GM21723 (cell line): ENCODE measurements around the gene TENT4A.

Experiments used
- ATAC-seq: cut with Tn5 transposase; IDR thresholded peaks from one replicate; pipeline ENCODE4 v1.9.1; 2021; ENCODE audit warnings: mild to moderate bottlenecking, moderate library complexity; ENCODE audit not compliant: unreplicated experiment

Gene TENT4A

GRCh38 chr5:6790346-6790865 lies 77.2 kb downstream of the TENT4A start:
- no peak for ATAC-seq

DNA sequence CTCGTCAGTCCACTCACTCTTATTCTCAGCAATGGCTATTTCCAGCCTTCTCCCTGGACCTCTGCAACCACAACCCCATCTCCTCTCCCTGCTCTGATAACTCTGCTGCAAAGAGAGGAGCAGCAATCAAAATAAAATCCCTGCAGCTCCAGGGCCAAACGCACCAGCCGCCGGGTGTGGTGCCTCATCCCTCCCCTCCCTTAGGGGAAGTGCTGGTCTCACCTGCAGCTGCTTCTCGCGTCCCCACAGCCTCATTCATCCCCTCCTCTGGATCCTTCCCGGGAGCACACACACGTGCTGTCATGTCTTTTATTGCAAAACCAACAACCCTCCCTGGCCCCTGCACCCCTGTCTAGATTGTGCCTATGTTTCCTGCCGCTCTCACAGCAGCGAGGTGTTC lies 77.8 kb downstream of the TENT4A start:
- no peak for ATAC-seq

DNA sequence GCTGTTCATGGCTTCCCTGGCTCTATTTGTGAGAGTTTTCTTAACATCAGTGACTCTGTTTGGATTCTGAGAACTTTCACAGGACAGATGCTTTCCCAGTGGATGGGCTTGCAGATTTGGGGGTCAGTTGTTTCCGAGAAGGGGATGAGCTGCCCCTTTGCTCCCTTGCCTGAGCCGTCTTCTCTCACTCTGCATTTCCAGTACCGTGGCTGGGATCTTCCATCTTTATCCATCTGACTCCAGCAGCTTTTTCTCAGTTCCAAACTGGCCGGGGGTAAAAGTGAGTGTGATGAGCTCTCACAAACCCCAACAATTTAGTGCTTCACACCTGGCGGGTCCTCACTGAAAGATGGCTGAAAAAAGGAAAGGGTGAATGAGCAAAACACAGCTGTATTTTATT lies 79.1 kb downstream of the TENT4A start:
- no peak for ATAC-seq

DNA sequence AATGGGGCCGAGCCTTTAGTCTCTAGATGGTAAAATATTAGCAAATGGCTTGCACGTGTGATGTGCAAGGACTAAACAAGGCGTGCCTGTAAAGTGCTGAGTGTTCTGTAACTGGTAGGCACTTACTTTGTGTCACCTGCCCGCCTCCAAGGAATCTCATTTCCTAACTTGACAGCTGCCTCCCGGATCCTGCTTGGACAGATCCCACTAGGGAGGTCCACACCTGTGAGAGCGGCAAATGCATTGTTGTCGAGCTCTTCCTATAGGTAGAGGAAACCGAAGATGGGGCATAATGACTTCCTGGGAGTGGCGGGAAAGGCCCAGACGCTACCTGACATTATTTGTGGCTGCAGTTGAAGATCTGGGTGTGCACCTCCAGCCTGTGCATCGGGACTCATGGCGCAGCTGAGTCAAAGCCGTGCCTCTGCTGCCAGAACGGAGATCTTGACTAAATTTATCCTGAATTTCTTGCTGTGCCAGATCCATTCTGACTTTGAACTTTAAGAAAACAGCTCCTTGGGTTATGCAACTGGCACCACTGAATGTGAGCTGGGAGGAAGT lies 79.8 kb downstream of the TENT4A start:
- no peak for ATAC-seq

DNA sequence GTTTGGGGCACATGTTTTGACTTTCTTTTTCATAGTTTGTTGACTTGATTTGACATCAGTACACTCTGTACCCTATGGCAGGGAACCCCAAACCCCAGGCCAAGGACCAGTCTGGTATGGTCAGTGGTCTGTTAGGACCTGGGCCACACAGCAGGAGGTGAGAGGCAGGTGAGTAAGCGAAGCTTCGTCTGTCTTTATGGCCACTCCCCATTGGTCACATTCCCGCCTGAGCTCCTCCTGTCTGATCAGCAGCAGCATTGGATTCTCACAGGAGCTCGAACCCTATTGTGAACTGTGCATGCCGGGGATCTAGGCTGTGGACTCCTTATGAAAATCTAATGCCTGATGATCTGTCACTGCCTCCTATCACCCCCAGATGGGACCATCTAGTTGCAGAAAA lies 88.0 kb downstream of the TENT4A start:
- ATAC-seq, result no peak

DNA sequence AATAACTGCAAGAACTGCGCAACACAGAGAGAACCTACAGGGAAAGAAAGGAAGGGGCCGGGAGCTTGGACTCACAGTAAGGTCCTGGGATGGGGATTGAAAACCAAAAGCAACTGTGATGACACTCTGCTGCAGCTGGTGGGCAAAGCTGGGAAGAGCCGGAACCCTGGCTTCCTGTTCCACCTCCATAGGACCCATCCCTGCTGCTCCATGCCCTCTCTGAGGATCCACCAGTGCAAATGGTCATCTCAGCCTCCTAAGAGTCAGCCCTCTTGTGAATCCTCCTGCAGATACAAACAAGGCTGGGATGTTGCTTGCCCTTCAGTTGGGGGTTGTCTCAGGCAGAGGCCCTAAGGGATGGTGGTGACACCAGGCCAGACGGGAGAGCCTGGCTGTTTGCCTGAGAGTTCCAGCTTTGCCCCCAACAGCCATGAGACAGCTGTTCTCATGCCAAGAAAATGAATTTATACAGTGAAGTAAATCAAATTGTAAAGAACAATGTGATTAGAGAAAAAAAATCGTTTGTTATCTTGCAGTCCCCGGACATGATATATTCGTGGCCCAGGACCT lies 90.8 kb downstream of the TENT4A start:
- no peak for ATAC-seq

DNA sequence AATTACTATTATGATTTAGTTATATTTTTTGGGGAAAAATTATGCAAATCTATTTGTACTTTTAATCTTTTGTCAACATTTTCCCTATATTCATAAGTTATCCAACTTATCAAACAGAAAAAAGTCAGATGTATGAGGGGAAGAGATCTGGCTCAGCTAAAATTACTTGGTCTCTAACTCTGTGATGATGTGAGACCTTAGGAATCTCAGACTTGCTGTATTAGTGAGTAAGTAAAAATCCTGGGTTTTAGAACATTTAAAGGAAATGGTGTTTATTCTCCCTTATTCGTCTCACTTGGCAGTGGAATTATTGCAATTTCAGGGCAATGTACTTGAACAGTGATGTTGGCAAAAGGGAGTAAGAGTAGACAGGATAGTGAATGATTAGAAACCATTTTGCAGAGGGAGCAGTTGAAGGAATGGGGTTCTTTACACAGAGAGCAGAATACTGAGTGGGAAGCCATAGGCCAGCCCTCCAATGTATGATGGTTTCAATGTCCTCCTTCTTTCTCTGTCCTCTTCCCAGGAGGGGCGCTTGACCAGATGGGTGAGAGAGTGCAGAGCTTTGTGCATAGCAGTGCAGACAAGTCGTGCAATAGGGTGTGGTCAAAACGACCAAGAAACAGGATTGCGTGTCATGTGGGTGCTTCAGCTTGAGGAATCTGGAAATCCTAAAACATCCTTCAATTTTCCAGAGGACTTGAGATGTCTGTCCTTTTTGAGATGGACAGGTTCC lies 91.7 kb downstream of the TENT4A start:
- no peak for ATAC-seq

DNA sequence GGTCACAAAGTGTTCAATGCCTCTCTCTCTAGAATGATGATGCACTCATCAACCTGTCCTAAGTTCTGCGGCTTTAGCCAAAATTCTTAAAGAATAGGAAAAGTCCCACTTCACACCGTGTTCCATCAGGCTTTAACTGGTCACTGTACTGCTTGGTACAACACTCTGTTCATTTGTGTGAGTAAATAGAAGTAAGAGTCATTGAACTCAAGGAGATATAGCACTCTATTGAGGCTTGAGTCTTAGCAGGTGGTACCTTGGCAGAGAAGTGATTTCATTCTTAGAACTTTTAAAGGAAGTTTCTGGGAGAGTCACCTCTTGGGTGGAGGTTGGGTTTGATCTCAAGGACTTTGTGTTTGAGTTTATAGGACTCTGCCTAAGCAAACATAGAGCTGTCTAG lies 92.6 kb downstream of the TENT4A start:
- ATAC-seq, result no peak
